Measurements from ENCODE around the gene TACO1. TPM values are rescaled to one million over a fixed set of nuclear protein-coding genes. Genes with fewer than 3 reads are reported as not detected.

The TACO1 gene
- polyA plus RNA-seq, 1 donor (not counting 4 experiments of a cell fraction or from before 2014, with no cell fraction given) = 23.5 TPM

DNA sequence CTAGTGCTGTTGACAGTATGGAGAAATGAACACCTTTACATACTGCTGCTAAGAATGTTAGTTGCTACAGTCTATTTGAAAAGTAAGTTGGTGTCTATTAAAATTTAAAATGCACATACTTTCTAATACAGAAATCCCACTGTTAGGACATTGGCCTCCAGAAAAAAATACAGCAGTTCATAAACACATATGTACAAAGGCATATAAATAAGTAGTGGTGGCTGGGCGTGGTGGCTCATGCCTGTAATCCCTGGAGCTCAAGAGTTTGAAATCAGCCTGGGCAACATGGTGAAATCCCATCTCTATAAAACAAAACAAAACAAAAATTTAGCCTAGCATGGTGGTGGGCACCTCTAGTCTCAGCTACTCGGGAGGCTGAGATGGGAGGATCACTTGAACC, 37.4 kb upstream of the TACO1 start:
- Histone ChIP-seq H3K4me3 (ENCODE audit: control insufficient read depth in 2 of 3, extremely low read depth in 1 of 3, insufficient read depth in 2 of 3, low read depth in 1 of 3, low read length in 3 of 3) (no peak overlapping the region), H2AFZ (ENCODE audit: control insufficient read depth, low read length) (no peak overlapping the region), H3K9me3 (ENCODE audit: control insufficient read depth, low read depth, low read length) (no peaks in the 10 kb centered on the region), H4K20me1 (ENCODE audit: control insufficient read depth, extremely low read depth, insufficient read depth, low read length) (peaks cover 9% of the 10 kb centered on the region), H3K9me1 (ENCODE audit: control insufficient read depth, extremely low read depth, insufficient read depth, low read length) (no peaks in the 10 kb centered on the region), H3K36me3 (ENCODE audit: control insufficient read depth in 2 of 2, extremely low read depth in 1 of 2, insufficient read depth in 2 of 2, low read length in 2 of 2) (no peaks in the 10 kb centered on the region), H3K79me2 (ENCODE audit: control insufficient read depth, insufficient read depth, low read length) (peaks cover 72% of the 10 kb centered on the region), H3K4me2 (ENCODE audit: control insufficient read depth, extremely low read depth, insufficient read depth, low read depth, low read length) (no peak overlapping the region), H3K4me1 (ENCODE audit: control insufficient read depth, extremely low read depth, insufficient read depth, low read length) (no peaks in the 10 kb centered on the region), H3K27ac (ENCODE audit: control insufficient read depth, insufficient read depth, low read length) (no peak overlapping the region), H3K9ac (ENCODE audit: control insufficient read depth, extremely low read depth, insufficient read depth, low read length) (no peak overlapping the region), H3K27me3 (ENCODE audit: control insufficient read depth, extremely low read depth, insufficient read depth, low read length) (no peaks in the 10 kb centered on the region)
- no peak for TF ChIP-seq EZH2 (IDR thresholded peaks at IDR 0.05; ENCODE audit: low read length)
- TF ChIP-seq CTCF (optimal IDR thresholded peaks at IDR 0.05 in 1 of 3, IDR thresholded peaks at IDR 0.05 in 1 of 3, conservative IDR thresholded peaks at IDR 0.05 in 1 of 3; ENCODE audit: extremely low read depth in 1 of 3, insufficient read depth in 2 of 3, low read length in 3 of 3) = no peak
- dilution Hi-C loops (cut with MboI; ENCODE audit: extremely low pct_ligation_motif_present, low sequenced_read_pairs) = no loop called here
- DNase-seq (ENCODE audit: low read depth, low spot score) = no peak
- FAIRE-seq = no peak

DNA sequence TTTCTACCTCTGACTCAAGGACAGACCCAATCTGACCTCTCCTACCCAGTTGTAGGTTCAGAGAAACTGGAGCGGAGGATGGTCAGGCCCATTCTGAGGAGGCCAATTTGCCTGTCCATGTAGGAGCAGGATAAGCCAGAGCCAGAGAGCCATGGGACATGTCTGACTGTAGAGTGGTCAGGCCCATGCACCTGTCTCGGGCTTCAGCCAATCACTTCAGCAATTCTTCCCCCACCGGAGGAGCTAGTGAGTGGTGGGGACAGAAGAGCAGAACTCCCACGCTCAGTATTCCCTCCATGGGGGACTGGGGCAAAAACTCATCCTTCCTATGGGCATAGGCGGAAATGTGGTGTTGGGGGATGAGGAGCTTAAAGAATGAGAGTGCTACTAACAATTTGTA, 36.1 kb upstream of the TACO1 start:
- no peak overlapping the region for H3K4me3 ChIP-seq (ENCODE audit: control insufficient read depth in 2 of 3, extremely low read depth in 1 of 3, insufficient read depth in 2 of 3, low read depth in 1 of 3, low read length in 3 of 3)
- dilution Hi-C loops (cut with MboI; ENCODE audit: extremely low pct_ligation_motif_present, low sequenced_read_pairs) = no loop called here
- H3K9me1 ChIP-seq (ENCODE audit: control insufficient read depth, extremely low read depth, insufficient read depth, low read length) = no peaks in the 10 kb centered on the region
- no peak for FAIRE-seq
- no peak overlapping the region for H3K4me2 ChIP-seq (ENCODE audit: control insufficient read depth, extremely low read depth, insufficient read depth, low read depth, low read length)
- H3K9me3 ChIP-seq (ENCODE audit: control insufficient read depth, low read depth, low read length) = no peaks in the 10 kb centered on the region
- no peak for DNase-seq (ENCODE audit: low read depth, low spot score)
- no peaks in the 10 kb centered on the region for H3K4me1 ChIP-seq (ENCODE audit: control insufficient read depth, extremely low read depth, insufficient read depth, low read length)
- no peak overlapping the region for H3K27ac ChIP-seq (ENCODE audit: control insufficient read depth, insufficient read depth, low read length)
- TF ChIP-seq EZH2 (IDR thresholded peaks at IDR 0.05; ENCODE audit: low read length) (no peak), CTCF (optimal IDR thresholded peaks at IDR 0.05 in 1 of 3, IDR thresholded peaks at IDR 0.05 in 1 of 3, conservative IDR thresholded peaks at IDR 0.05 in 1 of 3; ENCODE audit: extremely low read depth in 1 of 3, insufficient read depth in 2 of 3, low read length in 3 of 3) (no peak)
- no peaks in the 10 kb centered on the region for H3K36me3 ChIP-seq (ENCODE audit: control insufficient read depth in 2 of 2, extremely low read depth in 1 of 2, insufficient read depth in 2 of 2, low read length in 2 of 2)
- peaks cover 74% of the 10 kb centered on the region for H3K79me2 ChIP-seq (ENCODE audit: control insufficient read depth, insufficient read depth, low read length)
- no peak overlapping the region for H3K9ac ChIP-seq (ENCODE audit: control insufficient read depth, extremely low read depth, insufficient read depth, low read length)
- no peak overlapping the region for H2AFZ ChIP-seq (ENCODE audit: control insufficient read depth, low read length)
- H3K27me3 ChIP-seq (ENCODE audit: control insufficient read depth, extremely low read depth, insufficient read depth, low read length) = no peaks in the 10 kb centered on the region
- H4K20me1 ChIP-seq (ENCODE audit: control insufficient read depth, extremely low read depth, insufficient read depth, low read length) = peaks cover 9% of the 10 kb centered on the region

All from keratinocyte (primary cell).